DMS53 treated with DMSO at 0.1 percent for 48 hours (cell line): ENCODE data around the gene TRIM46.
"Not testable (repeated sequence)": the region's sequence is repeated elsewhere in the genome, so short reads cannot be mapped to it uniquely, and the experiment has no call there.

Experiments used
- DNase-seq: peaks from one replicate; lab custom pipeline; 2025; ENCODE audit not compliant: unreplicated experiment; lab: John Stamatoyannopoulos, UW

Gene TRIM46

DNA sequence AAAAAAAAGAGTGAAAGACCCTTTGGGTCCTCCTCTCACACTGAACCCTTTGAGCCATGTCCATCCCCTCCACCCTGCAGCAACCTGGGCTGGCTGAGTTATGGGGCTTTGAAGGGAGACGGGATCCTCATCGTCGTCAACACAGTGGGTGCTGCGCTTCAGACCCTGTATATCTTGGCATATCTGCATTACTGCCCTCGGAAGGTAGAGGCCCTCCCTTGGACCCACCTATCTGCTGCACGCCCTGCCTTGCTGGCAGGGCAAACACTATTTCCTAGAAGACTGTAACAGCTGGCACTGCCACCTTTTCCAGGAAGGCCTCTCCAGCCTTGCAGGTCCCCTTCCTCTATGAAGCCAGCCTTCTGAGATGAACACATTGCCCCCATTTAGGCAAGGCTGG, 36.9 kb upstream of the TRIM46 start:
- no peak for DNase-seq

DNA sequence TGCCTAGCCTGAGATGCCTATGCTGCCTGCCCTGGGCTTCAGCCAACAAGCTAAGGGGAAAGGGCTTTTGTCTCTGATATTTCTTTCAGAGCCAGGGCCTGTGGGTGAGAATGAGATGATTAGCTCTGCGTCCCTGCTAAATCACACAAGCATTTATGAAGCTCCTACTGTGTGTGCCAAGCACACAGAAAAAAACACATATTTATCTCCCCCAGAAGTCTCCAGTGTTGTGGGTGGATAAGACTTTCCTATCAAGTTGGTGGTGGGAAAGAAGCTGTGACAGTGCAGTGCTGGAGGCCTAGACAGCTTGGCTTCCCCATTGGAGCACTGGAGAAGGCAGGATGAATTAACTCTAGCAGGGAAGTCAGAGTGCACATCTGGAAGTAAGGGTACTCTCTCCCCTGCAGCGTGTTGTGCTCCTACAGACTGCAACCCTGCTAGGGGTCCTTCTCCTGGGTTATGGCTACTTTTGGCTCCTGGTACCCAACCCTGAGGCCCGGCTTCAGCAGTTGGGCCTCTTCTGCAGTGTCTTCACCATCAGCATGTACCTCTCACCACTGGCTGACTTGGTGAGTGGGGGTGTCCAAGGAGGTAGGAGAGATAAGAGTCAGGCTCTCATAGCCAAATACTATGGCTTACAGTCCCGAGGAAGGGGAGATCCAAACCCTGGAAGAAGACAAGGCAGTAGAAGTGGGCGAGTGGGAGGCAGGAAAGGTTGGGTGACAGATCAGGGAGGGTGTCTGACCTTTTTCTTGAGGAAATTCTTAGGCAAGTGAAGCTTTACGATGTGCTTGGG, 36.3 kb upstream of the TRIM46 start:
- no peak for DNase-seq

DNA sequence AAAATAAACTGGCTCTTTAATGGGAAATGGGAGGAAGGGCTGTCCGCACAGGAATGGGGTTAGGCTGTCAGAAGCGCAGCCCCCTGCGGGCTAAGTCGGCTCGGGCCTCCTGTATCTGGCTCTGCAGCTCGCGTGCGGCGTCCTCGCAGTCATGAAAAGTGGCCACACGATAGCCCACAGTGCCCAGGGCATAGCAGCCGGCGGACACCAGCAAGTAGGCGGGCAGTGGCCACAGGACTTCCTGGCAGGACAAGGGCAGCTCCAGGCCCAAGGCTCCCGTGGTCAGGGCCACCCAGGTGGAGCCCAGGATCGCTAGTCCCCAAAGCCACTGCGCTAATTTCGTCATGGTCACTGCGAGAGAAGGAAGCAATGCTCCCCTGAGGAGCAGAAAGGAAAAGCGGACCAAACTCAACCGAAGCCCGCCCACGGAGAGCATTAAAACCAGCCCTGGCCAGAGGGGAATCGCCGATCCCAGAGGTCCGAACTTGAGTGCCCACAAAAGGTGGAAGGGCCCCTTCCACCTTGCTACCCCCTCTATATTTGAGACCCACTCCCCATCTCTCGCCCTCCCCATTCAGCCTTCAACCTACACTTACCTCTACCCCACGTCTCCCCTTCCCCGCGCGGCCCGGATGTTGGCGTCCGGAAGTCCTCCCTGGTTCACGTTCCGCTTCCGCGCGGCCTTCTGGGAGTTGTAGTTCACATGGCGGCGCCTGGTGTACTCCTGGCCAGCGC, 33.6 kb upstream of the TRIM46 start, which contains the start of gene DPM3:
Gene DPM3, minus strand, starts transcription at position 637 of the 735 bp plus-strand sequence. Its CDS starts 291 bp downstream, at position 346.
- DNase-seq: peak; percentile 41

DNA sequence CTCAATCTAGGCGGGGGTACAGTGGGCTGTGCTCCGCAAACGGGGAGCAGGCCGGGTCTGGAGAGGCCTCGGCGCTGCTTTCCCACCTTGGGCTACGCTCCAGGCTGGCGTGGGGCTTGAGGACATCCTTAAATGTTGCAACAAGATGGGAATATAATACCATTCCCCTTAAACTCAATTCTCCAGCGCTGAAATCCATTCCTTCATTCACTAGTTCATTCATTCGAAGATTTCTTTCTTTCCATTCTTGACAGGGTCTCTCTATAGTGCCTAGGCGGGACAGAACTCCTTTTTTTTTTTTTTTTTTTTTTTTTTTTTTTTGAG, 33.1 kb upstream of the TRIM46 start:
- DNase-seq: no peak

DNA sequence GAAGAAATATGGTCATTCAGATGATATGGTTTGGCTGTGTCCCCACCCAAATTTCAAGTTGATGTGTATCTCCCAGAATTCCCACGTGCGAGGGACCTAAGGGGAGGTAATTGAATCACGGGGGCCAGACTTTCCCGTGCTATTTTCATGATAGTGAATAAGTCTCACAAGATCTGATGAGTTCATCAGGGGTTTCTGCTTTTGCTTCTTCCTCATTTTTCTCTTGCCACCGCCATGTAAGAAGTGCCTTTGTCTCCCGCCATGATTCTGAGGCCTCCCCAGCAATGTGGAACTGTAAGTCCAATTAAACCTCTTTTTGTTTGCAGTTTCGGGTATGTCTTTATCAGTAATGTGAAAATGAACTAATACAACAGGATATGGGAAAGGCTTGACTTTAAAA, 31.9 kb upstream of the TRIM46 start:
- no peak for DNase-seq

DNA sequence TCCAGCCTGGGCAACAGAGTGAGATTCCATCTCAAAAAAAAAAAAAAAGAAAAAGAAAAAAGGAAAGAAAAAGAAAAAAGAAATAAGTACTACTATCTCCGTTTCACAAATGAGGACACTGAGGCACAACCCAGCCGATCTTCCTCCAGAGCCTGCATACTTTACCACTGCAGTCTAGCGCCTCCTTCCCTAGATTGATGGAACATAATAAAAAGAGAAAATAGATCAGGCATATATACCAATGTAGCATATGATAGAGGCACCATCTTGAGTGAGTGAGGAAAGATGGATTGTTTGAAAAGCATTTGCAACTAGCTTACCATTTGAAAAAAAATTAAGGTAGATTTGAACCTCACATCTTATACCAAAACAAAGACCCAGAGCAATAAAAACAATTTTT, 28.2 kb upstream of the TRIM46 start:
- DNase-seq: no peak

DNA sequence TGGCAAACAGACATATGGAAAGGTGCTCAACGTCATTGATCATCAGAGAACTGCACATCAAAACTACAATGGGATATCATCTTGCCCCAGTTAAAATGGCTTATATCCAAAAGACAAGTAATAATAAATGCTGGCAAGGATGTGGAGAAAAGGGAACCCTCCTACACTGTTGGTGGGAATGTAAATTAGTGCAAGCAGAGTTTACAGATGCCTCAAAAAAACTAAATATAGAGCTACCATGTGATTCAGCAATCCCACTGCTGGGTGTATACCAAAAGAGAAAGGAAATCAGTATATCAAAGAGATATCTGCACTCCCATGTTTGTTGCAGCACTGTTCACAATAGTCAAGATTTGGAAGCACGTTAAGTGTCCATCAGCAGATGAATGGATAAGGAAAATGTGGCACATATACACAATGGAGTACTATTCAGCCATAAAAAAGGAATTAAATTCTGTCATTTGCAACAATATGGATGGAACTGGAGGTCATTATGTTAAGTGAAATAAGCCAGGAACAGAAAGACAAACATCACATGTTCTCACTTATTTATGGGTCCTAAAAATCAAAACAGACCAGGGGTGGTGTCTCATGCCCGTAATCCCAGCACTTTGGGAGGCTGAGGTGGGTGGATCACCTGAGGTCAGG, 17.5 kb upstream of the TRIM46 start:
- not testable (repeated sequence) for DNase-seq

DNA sequence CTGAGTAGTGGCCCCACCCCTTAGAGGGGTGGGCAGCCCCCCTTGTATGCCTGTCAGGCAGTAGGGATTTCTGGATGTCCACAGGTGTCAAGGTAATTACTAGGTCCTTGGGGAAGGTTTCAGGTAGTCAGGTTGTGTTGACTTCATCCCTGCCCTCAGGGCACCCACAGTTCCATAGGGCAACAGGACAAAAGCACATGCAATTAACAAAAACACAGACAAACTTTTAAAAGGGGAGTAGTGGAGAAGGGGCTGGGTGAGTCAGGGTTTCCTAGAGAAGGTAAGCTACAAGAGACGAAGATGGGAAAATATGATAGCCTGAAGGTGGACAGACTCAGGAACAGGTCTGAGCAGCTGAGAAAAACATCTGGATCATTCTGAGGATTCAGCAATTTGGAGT, 14.7 kb upstream of the TRIM46 start:
- no peak for DNase-seq

DNA sequence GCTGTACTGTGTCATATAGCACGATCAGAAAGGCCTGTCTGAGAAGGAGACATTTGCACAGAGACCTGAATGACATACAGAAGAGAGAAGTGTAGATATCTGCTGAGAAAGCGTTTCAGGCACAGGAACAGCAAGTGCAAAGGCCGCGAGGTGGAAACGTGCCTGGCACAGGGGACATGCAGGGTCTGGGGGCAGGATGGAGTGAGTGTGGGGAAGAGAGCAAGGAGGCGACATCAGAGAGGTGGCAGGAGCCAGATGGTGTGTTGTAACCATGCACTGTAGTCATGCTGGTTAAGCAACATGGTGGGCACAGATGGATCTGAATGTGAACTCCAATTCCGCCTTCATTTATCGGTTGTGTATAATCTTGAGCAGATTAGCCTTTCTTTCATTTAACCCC, 13.5 kb upstream of the TRIM46 start:
- no peak for DNase-seq

DNA sequence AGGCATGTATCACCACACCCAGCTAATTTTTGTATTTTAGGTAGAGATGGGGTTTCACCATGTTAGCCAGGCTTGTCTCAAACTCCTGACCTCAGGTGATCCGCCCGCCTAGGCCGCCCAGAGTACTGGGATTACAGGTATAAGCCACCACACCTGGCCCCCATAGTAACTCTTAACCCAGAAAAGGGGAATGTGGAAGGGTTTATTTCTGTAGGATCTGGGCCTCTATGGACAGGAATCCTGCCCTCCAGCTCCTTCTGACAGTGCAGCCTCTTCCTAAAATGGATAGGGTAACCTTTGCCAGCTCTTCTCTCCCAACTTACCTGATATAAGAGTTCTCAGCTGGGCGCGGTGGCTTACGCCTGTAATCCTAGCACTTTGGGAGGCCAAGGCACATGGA, 11.0 kb upstream of the TRIM46 start:
- not testable (repeated sequence) for DNase-seq

DNA sequence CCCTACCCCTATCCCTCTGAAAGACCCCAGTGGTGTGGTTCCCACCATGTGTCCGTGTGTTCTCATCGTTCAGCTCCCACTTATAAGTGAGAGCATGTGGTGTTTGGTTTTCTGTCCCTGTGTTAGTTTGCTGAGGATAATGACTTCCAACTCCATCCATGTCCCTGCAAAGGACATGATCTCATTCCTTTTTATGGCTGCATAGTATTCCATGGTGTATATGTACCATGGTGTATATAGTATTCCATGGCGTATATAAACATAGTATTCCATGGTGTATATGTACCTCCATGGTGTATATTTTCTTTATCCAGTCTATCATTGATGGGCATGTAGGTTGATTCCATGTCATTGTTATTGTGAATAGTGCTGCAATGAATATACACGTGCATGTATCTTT, 9.9 kb upstream of the TRIM46 start:
- not testable (repeated sequence) for DNase-seq

DNA sequence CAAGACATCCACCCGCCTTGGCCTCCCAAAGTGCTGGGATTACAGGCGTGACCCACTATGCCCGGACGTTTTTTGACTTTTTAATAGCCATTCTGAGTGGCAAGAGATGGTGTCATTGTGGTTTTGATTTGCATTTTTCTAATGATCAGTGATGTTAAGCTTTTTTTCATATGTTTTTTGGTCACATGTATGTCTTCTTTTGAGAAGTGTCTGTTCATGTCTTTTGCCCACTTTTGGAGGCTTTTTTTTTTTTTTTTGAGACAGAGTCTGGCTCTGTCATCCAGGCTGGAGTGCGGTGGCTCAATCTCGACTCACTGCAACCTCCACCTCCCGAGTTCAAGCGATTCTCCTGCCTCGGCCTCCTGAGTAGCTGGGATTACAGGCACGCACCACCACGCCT, 9.0 kb upstream of the TRIM46 start:
- not testable (repeated sequence) for DNase-seq

DNA sequence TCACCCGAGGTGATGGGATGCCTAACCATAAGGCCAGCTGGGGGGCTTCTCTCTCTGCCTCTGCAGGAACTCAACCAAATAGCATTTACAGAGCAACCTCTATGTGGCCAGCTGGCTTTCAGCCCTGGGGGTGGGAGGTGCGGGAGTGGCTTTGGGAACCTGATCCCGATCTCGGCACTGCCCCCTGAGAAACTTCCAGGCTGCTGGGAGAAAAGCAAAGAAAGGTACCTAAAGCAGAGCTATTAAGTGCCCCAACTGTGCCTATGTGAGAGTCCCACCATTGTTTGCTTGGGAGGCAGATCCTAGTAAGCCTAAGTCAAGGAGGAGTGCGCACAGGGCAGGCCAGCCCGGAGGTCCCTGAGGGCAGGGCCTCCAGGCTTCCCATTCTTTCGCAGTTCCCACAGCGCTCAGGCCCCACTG, 7.6 kb upstream of the TRIM46 start:
- no peak for DNase-seq

DNA sequence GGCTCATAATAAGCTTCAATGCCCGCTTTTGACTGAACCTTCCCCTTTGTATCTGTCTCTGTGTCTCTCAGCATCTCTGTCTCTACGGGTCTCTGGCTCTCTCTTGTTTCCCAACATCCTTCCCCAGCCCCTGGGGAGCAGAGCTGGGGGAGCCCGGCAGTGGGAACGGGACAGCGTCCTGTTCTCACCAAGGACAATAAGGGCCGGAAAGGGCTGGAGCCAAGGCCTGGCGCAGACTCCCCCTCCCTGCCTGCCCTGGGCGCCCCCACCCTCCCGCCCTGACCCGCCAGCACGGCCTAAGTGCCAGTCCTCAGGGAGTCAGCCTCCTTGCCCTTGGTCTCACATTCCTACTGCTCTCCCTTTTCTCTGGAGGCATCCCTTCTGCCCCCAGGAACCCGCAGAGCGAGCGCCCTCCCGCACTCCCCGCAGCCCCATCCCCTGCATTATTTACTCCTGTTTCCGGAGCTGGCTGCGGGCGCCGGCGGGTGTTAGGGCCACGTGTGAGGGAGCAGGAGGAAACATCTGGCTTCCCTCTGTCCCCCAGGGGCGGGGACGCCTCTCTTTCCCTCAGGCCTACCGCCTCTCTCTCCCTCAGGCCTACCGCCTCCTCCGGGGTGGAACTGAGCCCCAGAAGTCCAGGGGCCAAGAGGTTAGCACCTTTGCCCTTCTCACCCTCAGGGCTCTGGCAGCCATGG, 7.0 kb upstream of the TRIM46 start:
- no peak for DNase-seq

DNA sequence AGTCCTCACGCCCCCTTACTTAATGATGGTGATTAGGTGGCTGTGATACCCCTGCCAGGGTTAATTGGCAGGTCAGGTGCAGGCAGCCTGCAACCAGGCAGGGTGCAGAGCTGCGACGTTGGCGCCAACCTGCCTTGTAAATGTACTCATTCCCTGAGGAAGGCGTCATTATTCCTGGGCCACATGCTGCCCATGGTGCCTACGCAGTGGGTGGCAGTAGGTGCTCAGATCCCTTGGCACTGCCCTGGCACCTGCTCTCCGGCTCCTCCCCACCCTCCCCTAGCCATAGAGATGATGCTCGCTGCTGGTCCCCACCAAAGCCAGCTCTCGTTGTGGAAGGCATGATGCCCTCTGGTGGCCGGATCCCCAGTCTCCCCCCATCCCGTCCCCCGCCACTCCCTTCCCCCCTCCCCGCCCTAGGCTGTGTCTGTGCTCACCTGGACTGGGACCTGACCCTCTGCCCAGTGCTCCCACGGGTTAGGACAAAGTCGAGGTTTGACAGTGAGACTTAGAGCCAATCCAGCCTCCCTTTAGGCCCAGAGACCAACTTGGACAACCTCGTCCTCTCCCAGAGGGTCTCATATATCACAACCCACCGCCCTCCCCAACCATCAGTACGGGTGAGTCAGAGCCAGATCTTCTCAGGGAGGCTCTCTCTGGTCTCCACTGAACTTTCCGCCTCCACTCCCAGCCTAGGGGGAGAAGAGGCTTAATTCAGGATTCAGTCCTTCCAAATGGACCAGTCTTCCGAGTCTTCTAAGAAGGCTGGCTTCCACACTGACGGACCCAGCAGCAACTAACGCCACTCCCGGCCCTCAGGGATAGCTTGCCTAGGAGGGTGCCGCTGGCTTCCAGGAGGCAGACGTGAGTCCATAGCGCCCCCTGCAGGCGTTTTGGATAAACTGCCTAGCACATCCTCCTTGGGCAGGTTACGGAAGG, 6.2 kb upstream of the TRIM46 start:
- peak; percentile 78 for DNase-seq

DNA sequence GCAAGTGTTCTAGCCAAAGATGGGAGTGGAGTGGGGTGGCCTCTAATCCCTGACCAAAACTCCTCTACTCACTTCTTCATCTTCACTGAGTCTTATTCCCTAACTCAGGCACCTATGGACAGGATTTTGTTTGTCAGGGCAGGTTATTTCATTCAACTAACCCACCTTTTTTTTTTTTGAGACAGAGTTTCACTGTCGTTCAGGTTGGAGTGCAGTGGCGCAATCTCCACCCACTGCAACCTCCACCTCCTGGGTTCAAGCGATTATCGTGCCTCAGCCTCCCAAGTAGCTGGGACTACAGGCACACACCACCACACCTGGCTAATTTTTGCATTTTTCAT, 5.6 kb upstream of the TRIM46 start:
- not testable (repeated sequence) for DNase-seq

DNA sequence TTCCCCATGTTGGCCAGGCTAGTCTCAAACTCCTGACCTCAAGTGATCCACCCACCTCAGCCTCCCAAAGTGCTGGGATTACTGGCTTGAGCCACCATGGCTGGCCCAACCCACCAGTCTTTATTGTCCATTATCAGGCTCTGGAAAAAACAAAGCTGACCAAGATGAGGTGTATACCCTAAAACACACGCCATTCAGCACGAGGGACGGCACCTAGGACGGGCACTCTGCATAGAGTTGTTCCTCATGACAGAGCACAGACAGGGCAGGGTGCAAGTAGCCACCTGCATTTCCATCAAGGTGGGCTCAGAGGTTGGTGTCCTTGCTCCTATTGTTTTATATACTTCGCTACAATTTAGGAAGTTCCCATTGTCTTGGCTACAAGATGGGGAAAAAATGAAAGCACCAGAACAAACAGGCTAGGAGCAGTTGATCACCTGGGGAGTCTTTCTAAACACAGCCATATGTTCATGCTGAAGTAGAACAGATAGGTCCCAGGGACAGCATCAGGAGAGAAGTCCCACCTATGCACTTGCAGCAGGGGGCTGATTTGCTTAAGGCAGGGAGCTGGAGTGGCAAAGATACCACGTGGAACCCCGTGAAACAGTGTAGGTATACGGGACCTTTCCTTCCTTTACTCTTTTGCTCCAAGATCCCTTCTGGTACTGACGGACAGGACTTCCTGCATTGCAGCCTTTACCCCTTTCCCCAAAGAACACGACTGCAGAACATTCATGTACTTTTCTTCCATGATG, 5.0 kb upstream of the TRIM46 start:
- no peak for DNase-seq

DNA sequence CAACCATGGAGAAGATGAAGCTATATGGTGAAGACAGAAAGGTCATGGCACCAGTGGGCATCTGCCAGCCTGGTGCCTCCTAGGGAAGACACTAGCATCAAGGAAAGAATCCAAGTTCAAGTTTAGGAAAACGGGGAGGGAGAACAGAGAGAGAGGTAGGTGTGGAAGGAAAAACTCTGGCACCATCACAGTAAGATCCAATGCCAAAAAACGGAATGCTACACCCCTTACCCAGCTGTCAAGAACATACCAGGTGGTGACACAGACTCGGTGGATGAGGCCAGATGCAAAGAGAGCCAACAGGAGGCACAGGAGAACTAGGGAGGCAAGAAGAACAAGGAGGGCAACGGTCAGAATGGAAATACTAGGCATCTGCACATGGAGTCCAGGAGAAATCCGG, 4.1 kb upstream of the TRIM46 start:
- DNase-seq: no peak

DNA sequence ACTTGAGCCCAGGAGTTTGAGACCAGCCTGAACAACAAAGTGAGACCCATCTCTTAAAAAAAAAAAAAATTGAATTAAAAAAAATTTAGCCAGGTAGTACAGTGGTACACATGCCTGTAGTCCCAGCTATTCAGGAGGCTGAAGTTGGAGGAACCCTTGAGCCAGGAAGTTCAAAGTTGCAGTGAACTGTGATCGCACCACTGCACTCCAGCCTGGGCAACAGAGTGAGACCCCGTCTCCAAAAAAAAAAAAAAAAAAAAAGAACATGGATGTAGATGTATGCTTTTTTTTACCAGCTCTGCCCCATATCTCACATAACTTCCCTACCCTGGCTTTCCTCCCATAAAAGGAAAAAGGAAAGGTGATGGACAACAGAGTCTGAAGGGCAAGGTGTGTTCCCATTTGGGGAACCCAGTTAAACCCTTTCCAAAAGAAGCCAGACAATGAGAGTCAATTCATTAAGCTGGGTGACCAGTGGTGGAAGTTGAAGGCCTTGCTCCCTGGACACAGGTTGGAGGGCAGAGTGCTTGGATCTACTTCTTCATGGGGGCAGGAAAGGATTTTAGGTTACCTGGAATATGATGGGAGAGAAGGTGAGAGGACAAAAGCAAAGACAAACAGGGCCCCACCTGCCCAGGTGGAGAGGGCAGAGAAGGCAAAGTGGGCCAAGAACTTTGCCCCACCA, 3.4 kb upstream of the TRIM46 start:
- no peak for DNase-seq
